ENCODE data around the gene RDM1.

Gene RDM1

DNA sequence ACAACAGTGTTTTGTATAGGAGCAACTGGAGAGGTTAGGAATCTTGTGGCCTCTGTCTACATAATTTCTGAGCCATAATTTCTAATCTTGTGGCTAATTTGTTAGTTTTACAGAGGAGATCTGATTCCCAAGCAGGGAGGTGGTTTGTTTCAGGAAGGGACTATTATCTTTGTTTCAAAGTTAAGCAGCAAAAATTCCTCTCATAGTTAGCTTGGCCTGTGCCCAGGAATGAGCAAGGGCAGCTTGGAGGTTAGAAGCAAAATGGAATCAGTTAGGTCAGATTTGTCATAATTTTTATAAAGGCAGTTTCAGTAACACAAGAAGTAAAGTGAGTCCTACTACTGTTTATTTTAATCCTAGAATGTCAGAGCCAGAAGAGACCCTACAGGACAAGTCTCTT is 2.0 kb upstream of the RDM1 start:
- DNase-seq (ENCODE audit: low spot score), result no peak

DNA sequence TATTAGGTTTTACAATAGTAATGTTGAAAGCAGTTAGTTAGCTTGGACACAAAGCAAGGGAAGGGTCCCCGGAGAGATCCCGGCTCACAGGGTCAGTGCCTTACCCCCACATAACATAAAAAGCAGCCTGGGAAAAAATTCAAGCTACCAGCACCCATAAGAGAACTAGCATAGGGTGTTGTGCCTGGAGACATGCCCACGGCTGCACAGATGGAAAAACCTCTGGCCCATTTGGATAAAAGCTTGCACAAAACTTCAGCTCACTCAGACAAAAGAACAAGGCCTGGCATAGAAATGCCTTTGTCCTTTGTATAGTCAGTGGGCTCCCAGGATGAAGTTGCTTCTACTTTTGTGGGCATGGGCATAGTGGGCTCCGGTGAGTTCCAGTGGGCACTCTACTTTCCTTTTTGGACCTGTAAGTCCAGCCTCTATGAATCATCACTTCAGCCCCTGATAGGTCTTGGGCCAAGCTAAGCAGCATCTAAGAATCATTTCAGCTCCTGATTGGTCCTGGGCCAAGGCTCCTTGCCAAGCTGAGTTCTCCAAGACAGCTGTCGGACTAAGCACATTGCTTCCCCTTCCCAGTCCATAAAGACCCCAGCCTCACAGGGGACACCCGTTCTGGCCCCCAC is 1.3 kb upstream of the RDM1 start:
- no peak for DNase-seq (ENCODE audit: low spot score)

DNA sequence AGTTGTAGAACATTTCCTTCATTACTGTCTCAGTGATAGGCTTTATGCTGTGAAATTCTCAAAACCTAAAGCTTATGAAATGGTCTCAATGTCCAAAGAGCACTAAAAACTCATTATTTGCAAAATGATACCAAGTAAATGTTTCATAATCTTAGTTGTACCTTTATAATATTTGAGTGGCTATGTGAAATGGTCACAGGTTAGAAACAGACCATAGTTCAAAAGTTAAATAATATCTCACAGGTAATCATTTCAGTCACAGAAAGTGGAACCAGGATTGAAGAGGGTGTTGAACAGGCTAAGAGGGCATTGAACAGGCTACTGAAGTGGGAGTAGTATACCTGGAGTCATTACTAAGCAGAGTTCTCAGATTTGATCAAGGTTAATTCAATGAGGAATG is 2.9 kb downstream of the RDM1 start:
- no peak for DNase-seq (ENCODE audit: low spot score)

DNA sequence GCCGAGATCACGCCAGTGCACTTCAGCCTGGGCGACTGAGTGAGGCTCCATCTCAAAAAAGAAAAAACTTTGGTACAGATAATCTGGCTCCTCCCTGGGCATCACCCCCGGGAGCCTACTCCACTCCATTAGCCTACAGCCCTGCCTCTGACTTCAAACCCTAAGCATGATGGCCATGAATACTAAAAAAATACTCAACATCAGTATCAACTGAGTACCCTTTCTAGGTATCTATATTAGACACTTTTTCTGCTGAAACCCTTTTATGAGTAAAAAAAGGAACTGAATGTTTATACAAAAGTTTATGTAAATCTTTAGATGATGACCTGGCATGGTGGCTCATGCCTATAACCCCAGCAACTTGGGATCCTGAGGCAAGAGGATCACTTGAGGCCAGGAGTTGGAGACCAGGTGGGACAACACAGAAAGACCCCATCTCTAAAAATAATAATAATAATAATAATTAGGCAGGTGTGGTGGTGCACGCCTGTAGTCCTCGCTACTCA is 6.9 kb downstream of the RDM1 start:
- no peak for DNase-seq (ENCODE audit: low spot score)

DNA sequence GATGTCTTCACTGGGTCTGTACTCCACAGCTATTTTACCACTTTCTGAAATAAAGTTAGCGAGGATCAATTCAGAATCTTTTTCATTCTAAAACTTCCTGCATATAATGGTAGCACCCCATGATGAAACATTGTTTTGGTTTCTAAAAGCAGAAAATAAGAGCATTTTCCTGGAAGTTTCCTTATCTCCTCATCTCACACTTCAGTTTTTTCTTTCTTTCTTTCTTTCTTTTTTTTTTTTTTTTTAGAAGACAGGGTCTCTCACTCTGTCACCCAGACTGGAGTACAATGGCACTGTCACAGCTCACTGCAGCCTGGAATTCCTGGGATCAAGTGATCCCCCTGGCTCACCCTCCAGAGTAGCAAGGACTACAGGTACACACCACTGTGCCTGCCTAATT is 10.3 kb downstream of the RDM1 start:
- no peak for DNase-seq (ENCODE audit: low spot score)

DNA sequence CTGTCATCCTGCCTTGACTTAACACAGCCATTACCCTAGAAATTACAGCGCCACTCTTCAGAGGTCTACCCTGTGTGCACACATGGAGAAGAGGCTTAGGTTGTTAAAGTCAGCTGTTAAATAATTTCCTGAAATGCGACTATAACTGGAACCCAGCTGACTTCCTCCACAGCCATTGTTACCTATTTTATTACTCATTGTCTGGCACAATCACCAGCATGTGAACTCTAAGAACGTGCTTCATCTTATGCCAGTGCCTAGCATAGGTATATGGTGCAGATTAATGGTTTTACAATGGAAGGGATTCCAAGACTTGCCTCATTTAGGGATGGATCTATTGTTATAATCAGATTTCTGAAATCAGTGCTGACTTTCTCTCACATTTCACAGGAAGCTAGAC is 11.9 kb downstream of the RDM1 start:
- DNase-seq (ENCODE audit: low spot score), result no peak

DNA sequence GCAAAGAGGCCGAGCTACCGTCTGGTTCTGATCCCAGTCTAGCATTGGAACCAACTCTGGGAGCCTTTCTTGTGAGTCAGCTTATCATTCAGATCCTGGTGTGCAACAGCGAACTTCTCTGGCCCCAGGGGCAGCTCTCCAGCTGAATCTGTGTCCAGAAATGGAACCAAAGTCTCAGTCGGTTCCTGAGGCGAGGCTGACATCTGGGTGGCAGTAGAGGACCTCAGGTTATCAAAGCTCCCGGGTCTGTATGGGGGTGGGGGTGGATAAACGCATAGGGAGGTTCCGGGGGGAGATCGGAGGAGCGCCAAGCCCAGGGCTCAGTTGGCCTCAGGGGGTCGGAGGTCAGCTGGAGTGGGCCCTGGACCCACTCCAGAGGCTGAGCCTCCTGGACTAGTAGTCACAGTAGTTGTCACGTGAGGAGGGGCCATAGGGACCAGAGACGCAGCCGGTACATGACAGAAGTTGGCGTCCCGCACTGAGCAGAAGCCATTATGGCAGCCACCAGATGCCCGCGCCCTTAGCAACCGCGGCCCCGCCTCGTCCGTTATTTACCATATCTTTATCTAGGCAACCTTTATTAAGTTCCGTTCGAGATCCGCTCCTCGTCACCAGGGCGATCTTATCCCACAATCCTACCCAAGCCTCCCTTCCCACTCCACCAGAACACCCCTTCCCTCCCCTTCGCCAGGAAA is 12.9 kb downstream of the RDM1 start:
- no peak for DNase-seq (ENCODE audit: low spot score)

DNA sequence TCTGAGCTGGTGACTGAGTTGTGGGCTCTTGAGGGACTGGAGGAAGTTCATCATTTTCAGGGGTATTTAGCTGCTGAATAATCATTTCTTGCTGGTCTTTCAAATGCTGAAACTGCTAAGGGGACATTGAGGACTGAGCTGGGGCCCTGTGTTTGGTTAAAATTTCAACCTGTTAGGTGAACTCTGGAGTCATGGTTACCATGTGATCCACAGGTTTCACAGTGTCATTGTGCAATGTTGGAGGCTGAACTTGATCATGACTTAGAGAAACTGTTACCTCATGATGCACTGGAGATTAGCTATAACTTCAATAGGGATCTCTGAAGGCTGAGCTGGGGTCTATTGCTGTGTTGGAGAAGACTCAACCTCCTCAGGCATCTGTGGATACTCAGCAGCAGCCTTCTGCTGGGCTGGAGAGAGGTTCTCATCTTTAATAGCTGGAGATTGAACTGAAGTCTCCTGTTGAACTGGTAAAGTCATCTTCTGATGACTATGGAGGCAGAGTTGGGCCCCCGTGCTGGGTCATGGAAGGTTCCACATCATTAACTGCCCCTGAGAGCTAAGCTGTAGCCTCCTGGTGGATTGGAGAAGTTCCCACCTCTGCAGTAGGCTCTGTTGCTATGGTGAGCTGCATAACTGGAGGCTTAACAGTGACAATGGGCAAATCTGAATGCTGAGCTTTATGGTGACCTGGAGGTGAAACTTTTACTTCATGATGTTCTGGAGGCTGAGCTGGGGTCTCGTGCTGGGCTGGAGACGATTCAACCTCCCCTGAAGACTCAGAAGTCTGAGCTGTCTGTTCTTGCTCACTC is 15.2 kb downstream of the RDM1 start:
- no peak for DNase-seq (ENCODE audit: low spot score)

DNA sequence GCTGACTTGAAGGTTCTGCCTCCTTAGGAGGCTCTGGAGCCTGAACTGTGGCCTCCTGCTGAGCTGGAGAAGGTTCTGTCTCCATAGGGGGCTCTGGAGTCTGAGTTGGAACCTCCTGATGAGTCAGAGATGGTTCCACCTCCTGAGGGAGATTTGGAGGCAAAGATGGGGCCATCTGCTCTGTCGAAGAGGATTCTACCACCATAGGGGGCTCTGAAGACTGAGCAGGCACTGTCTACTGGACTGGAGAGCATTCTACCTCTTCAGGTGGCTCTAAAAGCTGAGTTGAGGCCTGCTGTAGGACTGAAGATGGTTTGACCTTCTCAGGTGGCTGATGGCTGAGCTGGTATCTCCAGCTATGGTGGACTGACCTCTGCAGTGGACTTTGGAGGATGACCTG is 16.2 kb downstream of the RDM1 start:
- DNase-seq (ENCODE audit: low spot score), result no peak

DNA sequence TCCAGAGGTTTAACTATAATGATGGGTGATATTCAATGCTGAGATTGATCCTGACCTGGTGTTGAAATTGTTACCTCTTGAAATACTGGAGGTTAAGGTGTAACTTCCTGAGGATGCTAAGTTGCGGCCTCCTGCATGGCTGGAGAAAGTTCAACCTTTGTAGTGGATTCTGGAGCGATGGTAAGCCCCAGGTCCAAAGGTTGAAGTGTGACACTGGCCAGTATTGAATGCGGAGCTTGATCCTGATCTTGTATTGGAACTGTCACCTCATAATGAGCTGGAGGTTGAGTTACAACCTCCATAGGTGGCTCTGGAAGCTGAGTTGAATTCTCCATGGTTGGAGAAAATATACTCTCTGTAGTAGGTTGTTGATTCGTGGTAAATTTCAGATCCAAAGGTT is 17.0 kb downstream of the RDM1 start:
- DNase-seq (ENCODE audit: low spot score), result no peak

DNA sequence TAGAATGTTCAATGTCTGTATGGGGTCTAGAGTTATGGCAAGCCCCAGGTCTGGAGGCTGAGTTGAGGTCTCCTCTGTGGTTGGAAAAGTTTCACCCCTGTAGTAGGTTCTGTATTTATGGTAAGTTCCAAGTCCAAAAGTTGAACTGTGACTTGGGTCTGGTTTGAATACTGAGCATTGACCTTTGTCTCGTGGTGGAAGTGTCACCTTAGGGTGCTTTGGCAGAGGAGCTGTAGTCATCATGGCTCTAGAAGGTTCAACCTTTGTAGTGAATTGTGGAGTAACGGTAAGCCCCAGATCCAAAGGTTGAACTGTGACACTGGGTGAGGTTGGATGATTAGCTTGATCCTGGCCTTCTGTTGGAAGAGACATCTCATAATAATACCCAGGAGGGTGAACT is 17.6 kb downstream of the RDM1 start:
- DNase-seq (ENCODE audit: low spot score), result no peak

DNA sequence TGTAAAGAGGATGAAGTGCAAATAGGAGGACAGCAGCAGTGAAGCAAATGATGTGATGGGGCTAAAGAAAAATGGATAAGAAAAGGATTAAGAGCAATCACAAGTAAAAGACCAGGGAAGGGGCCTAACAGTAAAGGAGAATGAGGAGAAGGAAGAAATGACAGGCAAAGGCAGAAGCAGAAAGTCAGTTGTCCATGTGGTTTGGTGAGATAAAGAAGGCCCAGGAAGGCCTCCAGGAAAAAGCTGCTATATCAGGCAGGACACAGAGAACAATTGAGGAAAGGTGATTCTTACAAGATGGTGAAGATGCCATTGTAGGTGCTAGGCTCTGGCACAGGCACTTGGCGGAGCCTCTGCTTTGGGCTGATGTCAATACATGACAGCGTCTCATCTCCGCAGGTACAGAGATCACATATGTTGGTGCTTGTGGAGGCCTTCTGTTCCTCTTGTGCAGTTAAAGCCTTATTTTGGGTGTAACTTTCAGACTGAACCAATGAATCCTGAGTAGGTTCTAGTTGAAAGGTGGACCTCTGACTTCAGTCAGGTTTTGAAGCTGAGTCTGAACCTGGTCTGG is 18.1 kb downstream of the RDM1 start:
- DNase-seq (ENCODE audit: low spot score), result no peak

DNA sequence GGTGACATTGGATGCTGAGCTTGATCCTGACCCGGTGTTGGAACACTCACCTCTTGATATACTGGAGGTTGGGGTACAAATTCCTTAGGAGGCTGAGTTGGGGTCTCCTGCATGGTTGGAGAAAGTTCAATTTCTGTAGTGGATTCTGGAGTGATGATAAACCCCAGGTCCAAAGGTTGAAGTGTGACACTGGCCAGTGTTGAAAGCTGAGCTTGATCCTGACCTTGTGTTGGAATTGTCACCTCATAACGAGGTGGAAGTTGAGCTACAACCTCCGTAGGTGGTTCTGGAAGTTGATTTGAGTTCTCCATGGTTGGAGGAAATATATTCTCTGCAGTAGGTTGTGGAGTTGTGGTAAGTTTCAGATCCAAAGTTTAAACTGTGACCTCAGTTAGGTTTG is 21.2 kb downstream of the RDM1 start:
- no peak for DNase-seq (ENCODE audit: low spot score)

DNA sequence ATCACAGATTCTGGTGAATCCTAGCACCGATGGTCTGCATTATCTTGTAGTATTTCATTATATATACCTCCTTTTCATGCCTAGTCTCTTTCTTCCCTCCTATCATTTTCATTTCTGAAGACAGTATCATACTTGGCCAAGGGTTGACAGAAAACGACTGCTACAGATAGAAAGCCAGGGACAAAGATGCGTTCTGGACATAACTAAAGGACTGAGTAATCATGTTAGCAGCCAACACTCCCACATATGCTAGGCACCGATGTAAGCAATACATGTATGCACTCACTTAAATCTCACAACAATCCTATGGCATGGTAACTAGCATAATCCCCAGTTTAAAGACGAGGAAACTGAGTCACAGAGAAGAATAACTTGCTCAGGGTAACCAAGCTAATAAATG is 22.9 kb downstream of the RDM1 start:
- DNase-seq (ENCODE audit: low spot score), result no peak

DNA sequence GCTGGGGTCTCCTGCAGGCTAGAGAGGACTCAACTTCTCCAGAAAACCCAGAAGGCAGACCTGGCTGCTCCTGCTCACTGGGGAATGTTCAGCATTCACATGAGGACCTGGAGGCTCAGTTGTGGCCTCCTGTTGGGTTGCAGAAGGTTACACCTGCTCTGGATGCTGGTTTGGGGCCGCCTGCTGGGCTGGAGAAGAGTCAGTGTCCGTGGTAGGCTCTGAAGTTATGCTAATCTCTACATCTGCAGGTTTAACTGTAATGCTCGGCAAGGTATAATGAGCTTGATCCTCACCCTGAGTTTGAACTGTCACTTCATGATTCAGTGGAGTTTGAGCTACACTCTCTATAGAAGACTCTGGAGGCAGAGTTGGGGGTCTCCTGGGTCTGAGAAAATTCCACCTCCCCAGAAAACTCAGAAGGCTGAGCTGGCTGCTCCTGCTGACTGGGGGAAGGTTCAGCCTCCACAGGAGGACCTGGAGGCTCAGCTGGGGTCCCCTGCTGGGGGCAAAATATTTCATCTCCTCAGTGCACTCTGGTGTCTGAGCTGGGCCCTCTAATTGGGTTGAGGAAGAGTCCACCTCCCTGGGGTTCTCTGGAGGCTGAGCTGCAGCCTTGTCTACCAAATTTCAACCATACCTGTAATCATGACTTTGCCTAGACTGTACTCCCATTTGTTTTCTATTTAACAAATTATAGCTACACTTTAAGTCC is 23.5 kb downstream of the RDM1 start:
- DNase-seq (ENCODE audit: low spot score), result no peak

DNA sequence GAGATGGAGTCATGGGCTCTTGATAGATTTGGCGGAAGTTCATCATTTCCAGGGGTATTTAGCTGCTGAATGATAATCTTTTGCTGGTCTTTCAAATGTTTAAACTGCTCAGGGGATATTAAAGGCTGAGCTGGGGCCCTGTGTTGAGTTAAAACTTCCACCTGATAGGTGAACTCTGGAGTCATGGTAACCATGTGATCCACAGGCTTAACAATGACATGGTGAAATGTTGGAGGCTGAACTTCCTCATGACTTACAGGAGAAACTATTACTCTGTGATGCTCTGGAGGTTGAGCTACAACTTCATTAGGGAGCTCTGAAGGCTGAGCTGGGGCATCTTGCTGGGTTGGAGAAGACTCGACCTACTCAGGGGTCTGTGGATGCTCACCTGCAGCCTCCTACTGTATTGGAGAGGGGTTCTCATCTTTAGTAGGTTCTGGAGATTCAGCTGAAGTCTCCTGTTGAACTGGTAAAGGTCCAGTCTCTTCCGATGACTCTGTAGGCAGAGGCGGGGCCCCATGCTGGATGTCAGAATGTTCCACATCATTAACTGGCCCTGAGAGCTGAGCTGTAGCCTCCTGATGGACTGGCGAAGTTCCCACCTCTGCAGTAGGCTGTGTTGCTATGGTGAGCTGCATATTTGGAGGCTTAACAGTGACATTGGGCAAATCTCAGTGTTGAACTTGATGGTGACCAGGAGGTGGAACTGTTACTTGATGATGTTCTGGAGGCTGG is 24.2 kb downstream of the RDM1 start:
- no peak for DNase-seq (ENCODE audit: low spot score)

DNA sequence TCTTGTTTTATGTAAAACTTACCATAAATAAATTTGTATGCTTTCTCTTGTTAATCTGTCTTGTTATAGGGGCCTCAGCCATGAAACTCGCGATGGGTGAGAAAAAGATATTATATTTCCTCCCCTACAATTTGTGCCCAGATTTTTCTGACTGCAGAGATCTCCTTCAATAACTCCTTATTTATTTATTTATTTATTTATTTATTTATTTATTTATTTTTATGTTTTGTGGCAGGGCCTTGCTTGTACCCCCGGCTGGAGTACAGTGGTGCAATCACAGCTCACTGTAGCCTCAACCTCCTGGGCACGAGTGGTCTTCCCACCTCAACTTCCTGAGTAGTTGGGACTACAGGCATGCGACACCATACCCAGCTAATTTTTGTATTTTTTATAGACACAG is 27.1 kb downstream of the RDM1 start:
- DNase-seq (ENCODE audit: low spot score), result no peak

DNA sequence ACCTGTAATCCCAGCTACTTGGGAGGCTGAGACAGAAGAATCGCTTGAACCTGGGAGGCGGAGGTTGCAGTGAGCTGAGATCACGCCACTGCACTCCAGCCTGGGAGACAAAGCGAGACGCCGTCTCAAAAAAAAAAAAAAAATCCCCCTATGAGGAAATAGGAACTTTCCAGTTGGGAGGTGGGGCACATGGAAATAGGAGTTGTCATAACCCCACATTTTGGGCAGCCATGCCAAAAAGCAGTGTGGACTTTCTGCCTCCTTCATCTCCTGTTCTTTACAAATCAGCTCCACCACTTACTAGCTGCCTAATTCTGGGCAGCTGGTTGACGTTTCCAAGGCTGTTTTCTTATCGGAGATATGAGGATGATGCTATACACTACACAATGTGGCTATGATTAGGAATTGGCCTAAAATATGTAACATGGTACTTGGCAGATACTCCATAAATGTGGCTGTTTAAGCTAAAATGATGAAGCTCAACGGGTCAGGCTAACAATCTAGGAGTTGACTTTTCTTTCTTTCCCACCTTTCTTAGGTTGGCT is 28.9 kb downstream of the RDM1 start:
- no peak for DNase-seq (ENCODE audit: low spot score)

DNA sequence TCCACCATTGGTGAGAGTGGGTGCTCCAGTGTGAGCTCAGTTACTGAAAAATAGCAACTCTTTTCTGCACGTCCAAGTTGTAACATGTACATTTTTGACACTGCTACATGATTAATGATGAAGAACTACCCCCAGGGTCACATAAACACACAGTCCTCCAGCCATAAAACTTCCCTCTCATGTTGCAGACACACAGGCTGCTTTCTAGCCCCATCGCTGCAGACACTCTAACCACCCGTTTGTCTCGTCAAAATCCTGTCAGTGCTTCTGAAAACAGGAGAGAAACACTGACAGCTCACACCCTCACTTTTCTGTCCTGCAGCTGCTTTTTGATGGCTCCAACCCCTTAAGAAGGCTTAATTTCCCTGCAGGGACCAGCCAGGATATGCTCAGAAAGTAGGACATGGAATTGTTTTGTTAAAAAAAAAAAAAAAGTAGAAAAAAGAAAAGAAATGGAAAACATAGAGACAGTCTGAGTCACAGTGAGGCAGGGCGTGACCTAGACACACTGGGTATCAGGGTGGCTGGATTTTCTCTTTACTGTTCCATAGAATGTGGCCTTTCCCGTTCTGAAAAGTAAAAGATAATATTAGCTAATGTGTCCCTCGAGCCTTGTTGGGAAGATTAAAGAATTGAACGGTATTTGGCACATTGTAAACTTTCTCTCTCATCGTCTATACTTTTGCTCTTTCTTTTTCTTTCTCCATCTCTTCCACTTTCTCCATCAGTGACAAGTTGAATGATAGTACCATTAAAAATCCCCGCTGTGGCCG is 29.7 kb downstream of the RDM1 start:
- no peak for DNase-seq (ENCODE audit: low spot score)

DNA sequence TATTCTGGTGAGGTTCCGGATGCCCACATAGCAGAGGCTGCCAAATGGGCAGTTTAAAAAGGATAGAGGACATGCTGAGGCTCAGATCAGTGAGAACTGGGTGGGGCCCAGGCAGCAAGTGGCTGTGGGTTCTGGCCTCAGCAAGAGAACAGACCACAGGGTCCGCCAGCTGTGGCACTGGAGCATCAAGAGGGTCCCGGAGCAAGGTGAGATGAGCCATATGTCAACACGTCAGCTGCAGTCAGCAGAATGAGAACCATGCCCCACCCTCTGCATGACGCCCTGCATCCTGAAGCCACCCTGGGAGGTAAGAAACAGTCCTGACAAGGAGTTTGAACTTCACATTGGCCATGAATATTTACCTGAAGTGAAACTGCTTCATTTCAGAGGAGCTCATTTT is 30.3 kb downstream of the RDM1 start:
- DNase-seq (ENCODE audit: low spot score), result no peak
